SKM-1 treated with dmso at 0.1 percent for 144 hours (cell line): ENCODE results near the gene TMEM235.
"Not testable (repeated sequence)": the region's sequence is repeated elsewhere in the genome, so short reads cannot be mapped to it uniquely, and the experiment has no call there.

Experiments
- DNase-seq: peaks from one replicate; lab custom pipeline; 2025; ENCODE audit not compliant: unreplicated experiment; lab: John Stamatoyannopoulos, UW

TMEM235 gene

GRCh38 chr17:78214706-78215061, 16.7 kb upstream of the TMEM235 start:
- no peak for DNase-seq

DNA sequence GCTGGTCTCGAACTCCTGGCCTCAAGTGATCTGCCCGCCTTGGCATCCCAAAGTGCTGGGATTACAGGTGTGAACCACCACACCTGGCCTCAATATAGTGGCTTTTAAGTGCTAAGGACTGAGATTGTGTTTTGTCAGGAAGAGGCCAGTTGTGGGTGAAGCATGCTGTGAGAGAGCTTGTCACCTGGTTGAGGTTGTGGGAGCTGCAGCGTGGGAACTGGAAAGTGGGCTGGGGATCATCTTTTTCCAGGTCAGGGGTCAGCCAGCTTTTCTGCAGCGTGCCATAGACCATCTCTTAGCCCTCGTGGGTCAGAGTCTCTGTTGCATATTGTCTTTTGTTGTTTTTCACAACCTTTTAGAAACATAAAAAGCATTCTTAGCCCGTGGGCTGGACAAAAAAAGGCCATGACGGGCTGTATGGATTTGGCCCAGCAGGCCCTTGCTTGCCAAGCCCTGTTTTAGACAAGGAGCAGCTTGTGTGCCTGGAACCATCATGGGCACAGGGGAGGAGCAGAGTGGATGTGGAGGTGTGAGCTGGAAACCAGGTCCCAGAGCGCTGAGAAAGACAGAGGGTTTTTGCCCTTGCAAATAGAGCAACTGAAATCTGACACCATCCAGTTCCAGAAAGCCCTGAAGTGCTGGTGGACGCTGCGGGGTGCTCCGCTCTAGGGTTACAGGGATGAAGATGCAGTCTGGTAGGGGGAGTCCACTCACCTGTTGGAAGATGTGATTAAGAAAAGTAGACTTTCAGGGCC, 11.9 kb upstream of the TMEM235 start:
- no peak for DNase-seq

- DNase-seq, result no peak
Measured at GRCh38 chr17:78223061-78223460, 8.4 kb upstream of the TMEM235 start.

DNA sequence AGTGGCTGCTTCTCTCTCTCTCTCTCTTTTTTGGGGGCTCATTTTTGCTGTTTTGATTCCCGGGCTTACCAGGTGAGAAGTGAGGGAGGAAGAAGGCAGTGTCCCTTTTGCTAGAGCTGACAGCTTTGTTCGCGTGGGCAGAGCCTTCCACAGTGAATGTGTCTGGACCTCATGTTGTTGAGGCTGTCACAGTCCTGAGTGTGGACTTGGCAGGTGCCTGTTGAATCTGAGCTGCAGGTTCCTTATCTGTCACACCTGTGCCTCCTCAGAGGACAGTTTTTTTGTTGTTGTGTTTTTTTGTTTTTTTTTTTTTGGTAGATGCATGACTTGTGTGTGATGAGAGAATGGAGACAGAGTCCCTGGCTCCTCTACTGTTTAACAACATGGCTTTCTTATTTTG, 7.7 kb upstream of the TMEM235 start:
- no peak for DNase-seq

- no peak for DNase-seq
Measured at GRCh38 chr17:78224231-78225087, 7.0 kb upstream of the TMEM235 start.

- no peak for DNase-seq
Measured at GRCh38 chr17:78225088-78225865, 6.2 kb upstream of the TMEM235 start.

DNA sequence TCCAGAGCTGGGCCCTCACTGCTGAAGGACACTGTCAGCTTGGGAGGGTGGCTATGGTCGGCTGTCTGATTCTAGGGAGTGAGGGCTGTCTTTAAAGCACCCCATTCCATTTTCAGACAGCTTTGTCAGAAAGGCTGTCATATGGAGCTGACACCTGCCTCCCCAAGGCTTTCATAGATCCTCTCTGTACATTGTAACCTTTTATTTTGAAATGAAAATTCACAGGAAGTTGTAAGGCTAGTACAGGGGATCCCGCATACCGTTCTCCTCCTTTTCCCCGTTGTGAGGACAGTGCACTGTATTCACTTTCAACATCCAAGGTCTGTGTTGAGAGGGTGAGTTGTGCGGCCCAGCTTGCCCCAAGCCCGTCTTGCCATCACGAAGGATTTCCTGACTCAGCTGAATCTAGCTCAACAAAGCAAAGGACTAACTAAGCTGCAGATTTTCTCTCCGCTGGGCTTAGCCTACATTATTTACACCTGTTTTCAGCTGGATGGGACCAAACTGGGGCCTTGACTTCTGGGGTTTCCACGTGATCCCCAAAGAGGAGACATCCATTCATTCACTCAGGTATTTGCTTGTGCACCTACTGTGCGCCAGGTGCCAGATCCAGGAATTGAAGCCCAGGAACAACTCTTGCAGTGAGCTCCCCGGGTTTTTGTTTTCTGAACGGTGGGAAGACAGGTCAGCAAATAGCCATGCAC, 5.2 kb upstream of the TMEM235 start:
- no peak for DNase-seq

DNA sequence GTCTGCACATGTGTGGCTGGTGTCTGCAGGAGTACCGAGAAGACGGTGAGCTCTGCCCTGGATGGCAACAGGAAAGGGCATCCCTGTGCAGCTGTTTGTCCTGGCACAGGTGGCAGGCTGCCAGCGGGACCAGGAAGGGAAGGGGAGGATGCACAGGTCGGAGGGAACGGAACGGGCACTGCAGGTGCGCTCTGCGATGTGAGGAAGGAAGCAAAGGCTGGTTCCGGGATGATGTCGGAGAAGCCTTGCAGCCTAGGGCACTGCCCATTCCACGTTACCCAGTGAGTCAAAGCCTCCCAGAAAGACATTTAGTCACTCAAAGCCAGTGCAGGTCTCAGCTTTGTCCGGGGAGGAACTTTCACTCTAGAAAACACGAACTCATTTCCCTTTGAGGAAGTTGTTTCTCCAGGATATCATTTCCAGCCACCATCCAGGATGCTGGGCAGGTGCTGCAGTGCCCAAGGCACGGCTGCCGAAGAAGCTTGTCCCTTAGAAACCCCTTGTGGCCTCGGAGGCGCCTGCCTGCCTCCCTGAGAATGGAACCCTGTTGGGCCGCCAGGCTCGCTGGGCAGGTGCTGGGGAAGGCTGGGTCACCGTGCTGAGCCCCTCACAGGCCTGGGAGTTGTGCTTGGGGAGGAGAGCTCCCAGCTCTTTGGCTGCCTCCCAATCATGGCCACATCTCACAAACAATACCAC, 4.5 kb upstream of the TMEM235 start:
- DNase-seq, result no peak

DNA sequence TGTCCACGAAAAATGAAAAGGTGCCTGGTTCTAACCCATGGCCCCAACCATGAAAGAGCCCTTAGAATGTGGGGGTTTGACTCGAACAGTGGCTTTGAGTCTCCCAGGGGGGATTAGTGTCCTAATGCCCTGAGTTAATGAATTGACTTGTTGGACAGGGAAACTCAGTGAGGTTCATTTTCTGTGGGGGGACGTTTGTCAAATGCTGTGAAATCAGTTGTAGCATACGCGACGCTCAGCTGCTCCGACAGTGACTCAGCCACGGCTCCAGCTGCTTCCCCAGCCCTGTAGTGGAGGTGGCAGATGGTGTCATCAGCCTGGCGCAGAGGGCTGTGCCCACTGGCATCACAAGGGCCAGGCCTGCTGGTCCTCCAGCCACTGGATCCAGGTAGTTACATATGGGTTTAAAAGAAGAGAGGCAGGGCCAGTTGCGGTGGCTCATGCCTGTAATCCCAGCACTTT, 3.9 kb upstream of the TMEM235 start:
- DNase-seq, result no peak

DNA sequence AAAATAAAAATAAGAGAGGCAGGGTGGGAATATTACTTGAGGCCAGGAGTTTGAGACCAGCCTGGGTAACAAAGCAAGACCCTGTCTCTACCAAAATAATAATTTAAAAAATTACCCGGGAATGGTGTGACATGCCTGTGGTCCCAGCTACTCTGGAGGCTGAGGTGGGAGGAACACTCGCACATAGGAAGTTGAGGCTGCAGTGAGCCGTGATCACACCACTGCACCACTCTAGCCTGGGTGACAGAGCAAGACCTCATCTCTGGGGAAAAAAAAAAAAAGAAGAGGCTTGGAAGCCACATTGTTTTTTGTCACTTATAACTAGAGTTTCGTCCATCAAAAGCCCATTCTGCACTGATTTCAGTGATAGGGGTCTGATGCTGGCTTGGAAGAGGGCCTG, 3.3 kb upstream of the TMEM235 start:
- no peak for DNase-seq

DNA sequence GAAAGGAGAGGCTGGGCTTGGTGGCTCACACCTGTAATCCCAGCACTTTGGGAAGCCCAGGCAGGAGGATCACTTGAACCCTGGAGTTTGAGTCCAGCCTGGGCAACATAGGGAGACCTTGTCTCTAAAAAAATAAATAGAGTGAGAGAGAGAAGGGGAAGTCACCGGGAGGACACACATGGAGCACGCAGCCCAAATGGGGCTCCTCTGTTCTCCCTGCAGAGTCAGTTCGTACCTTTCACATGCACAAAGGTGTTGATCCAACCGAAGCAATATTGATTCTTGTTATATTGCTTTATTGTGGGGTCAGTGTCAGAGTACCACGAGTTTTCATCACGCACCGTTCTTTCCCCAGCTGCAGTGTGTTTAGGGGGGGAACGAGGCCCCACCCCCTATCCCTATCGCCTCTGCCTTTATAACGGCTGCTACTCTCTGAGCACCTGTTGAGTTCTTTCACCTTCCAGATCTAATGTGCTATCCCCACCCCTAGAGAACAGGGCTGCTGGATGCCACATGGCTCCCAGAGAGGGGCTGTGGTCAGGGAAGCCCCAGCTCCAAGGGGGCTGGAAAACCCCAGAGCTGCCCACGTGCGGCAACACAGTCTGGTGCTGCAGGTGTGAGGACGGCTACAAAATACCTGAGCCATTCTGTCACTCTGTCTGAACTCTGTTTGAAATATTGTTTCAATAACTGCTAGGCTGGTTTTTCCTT, 1.0 kb upstream of the TMEM235 start:
- no peak for DNase-seq

GRCh38 chr17:78231991-78232858, 794 bp downstream of the TMEM235 start:
- DNase-seq, result no peak

GRCh38 chr17:78232859-78233173, 1.4 kb downstream of the TMEM235 start:
- no peak for DNase-seq

- DNase-seq, result no peak
Measured at GRCh38 chr17:78233678-78234077, 2.2 kb downstream of the TMEM235 start.

- no peak for DNase-seq
Measured at GRCh38 chr17:78234261-78234865, 2.9 kb downstream of the TMEM235 start.

DNA sequence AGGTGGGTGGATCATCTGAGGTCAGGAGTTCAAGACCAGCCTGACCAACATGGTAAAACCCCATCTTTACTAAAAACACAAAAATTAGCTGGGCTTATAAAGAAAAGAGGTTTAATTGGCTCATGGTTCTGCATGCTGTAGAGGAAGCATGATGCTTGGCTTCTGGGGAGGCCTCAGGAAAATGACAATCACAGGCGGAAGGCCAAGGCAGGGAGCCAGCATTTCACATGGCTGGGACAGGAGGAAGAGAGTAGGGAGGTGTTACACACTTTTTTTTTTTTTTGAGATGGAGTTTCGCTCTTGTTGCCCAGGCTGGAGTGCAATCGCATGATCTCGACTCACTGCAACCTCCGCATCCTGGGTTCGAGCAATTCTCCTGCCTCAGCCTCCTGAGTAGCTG, 3.6 kb downstream of the TMEM235 start:
- not testable (repeated sequence) for DNase-seq

- no peak for DNase-seq
Measured at GRCh38 chr17:78235885-78236284, 4.5 kb downstream of the TMEM235 start.

GRCh38 chr17:78236362-78237127, 5.1 kb downstream of the TMEM235 start:
- DNase-seq, result no peak
